H9 (cell line): ENCODE measurements around the gene MOCOS. TPM values are rescaled to one million over a fixed set of nuclear protein-coding genes. Genes with fewer than 3 reads are reported as not detected.
A peak's percentile ranks its signal among the peaks of the same experiment; 100 is the strongest.

Experiments used
- DNase-seq: peaks from one replicate; pipeline ENCODE4 v3.0.0-alpha.2; 2017
- H2AFZ ChIP-seq: one replicate; pipeline ENCODE4 v1.6.1; 2013; ENCODE audit warnings: mild to moderate bottlenecking, low read length, control low read depth, moderate library complexity
- H2AK5ac ChIP-seq: 2 replicates; pipeline ENCODE4 v1.6.1; 2013; ENCODE audit warnings: low read length, control low read depth, mixed read lengths; ENCODE audit not compliant: insufficient read length
- H2BK120ac ChIP-seq: one replicate; pipeline ENCODE4 v1.6.1; 2013; ENCODE audit warnings: low read depth, mild to moderate bottlenecking, low read length, control low read depth, inconsistent platforms; ENCODE audit not compliant: poor library complexity, severe bottlenecking
- H2BK12ac ChIP-seq: 2 replicates; pipeline ENCODE4 v1.6.1; 2013; ENCODE audit warnings: low read length, control low read depth, mixed read lengths, low read depth; ENCODE audit not compliant: insufficient read length
- H2BK15ac ChIP-seq: 2 replicates; pipeline ENCODE4 v1.6.1; 2013; ENCODE audit warnings: low read depth, low read length, control low read depth
- H2BK20ac ChIP-seq: one replicate; pipeline ENCODE4 v1.6.1; 2013; ENCODE audit warnings: low read depth, mild to moderate bottlenecking, low read length, control low read depth, inconsistent platforms; ENCODE audit not compliant: poor library complexity, severe bottlenecking
- H2BK5ac ChIP-seq: 2 replicates; pipeline ENCODE4 v1.6.1; 2013; ENCODE audit warnings: low read length, control low read depth, mixed read lengths; ENCODE audit not compliant: insufficient read length
- H3K14ac ChIP-seq: 2 replicates; pipeline ENCODE4 v1.6.1; 2013; ENCODE audit warnings: low read length, control low read depth; ENCODE audit not compliant: insufficient read depth
- H3K18ac ChIP-seq: 2 replicates; pipeline ENCODE4 v1.6.1; 2013; ENCODE audit warnings: low read depth, mild to moderate bottlenecking, mixed read lengths, low read length, control low read depth; ENCODE audit not compliant: insufficient read length
- H3K23ac ChIP-seq: 2 replicates; pipeline ENCODE4 v1.6.1; 2013; ENCODE audit warnings: low read length, control low read depth, mixed read lengths, low read depth; ENCODE audit not compliant: insufficient read length
- H3K23me2 ChIP-seq: 2 replicates; pipeline ENCODE4 v1.6.1; 2013; ENCODE audit warnings: low read depth, mild to moderate bottlenecking, mixed read lengths, low read length, control low read depth; ENCODE audit not compliant: insufficient read length, poor library complexity, severe bottlenecking
- H3K27ac ChIP-seq: 2 replicates; pipeline ENCODE4 v1.5.1; 2013; ENCODE audit warnings: low read length, control low read depth, mixed read lengths, low read depth; ENCODE audit not compliant: insufficient read length
- H3K27me3 ChIP-seq: 2 replicates; pipeline ENCODE4 v1.6.1; 2013; ENCODE audit warnings: low read length, control low read depth, inconsistent platforms; ENCODE audit not compliant: insufficient read depth
- H3K4ac ChIP-seq: 2 replicates; pipeline ENCODE4 v1.6.1; 2013; ENCODE audit warnings: low read depth, mild to moderate bottlenecking, control low read depth, inconsistent platforms, low read length, moderate library complexity
- H3K4me1 ChIP-seq: 2 replicates; pipeline ENCODE4 v1.6.1; 2013; ENCODE audit warnings: low read length, control low read depth, inconsistent platforms; ENCODE audit not compliant: insufficient read depth
- H3K4me2 ChIP-seq: 2 replicates; pipeline ENCODE4 v1.6.1; 2013; ENCODE audit warnings: low read length, control low read depth, mixed read lengths; ENCODE audit not compliant: insufficient read length, insufficient read depth
- H3K56ac ChIP-seq: 2 replicates; pipeline ENCODE4 v1.6.1; 2013; ENCODE audit warnings: low read depth, mild to moderate bottlenecking, mixed read lengths, low read length, control low read depth; ENCODE audit not compliant: insufficient read length
- H3K79me1 ChIP-seq: 2 replicates; pipeline ENCODE4 v1.6.1; 2013; ENCODE audit warnings: low read depth, mild to moderate bottlenecking, moderate library complexity, low read length, control low read depth, inconsistent platforms; ENCODE audit not compliant: insufficient read depth, poor library complexity, severe bottlenecking
- H3K79me2 ChIP-seq: 2 replicates; pipeline ENCODE4 v1.6.1; 2013; ENCODE audit warnings: low read length, control low read depth, inconsistent platforms; ENCODE audit not compliant: insufficient read depth
- H3K9ac ChIP-seq: 2 replicates; pipeline ENCODE4 v1.6.1; 2013; ENCODE audit warnings: low read length, control low read depth, mixed read lengths; ENCODE audit not compliant: insufficient read length; ENCODE audit errors: extremely low read depth
- H3K9me3 ChIP-seq: one replicate; pipeline ENCODE4 v1.6.1; 2013; ENCODE audit warnings: low read depth, low read length, inconsistent platforms; ENCODE audit not compliant: control insufficient read depth
- H3T11ph ChIP-seq: one replicate; pipeline ENCODE4 v1.6.1; 2013; ENCODE audit warnings: mild to moderate bottlenecking, low read length, control low read depth, inconsistent platforms
- H4K20me1 ChIP-seq: one replicate; pipeline ENCODE4 v1.6.1; 2013; ENCODE audit not compliant: control insufficient read depth, insufficient read length, insufficient read depth
- H4K5ac ChIP-seq: 2 replicates; pipeline ENCODE4 v1.6.1; 2013; ENCODE audit warnings: low read depth, mild to moderate bottlenecking, mixed read lengths, low read length, control low read depth; ENCODE audit not compliant: insufficient read length
- H4K8ac ChIP-seq: replicated peaks from 2 replicates; pipeline ENCODE4 v1.6.1; 2013; ENCODE audit warnings: low read length, control low read depth, mixed read lengths, low read depth; ENCODE audit not compliant: insufficient read length
- H4K91ac ChIP-seq: 2 replicates; pipeline ENCODE4 v1.6.1; 2013; ENCODE audit warnings: low read depth, mild to moderate bottlenecking, moderate library complexity, mixed read lengths, low read length, control low read depth; ENCODE audit not compliant: insufficient read length
- H3K27ac Mint-ChIP-seq, 3 experiments: 2 replicates in 2 of 3; 3 replicates in 1 of 3; pipeline ENCODE4 v1.8.0; 2020 to 2021; ENCODE audit warnings: mixed read lengths in 3 of 3, mild to moderate bottlenecking in 1 of 3, moderate library complexity in 1 of 3
- H3K27me3 Mint-ChIP-seq: 2 replicates; pipeline ENCODE4 v1.8.0; 2021; ENCODE audit warnings: low read depth, mild to moderate bottlenecking, moderate library complexity, mixed read lengths
- H3K36me3 Mint-ChIP-seq, 3 experiments: 2 replicates in 2 of 3; 3 replicates in 1 of 3; pipeline ENCODE4 v1.8.0; 2020 to 2021; ENCODE audit warnings: low read depth in 3 of 3, mixed read lengths in 3 of 3; ENCODE audit not compliant: insufficient read depth in 1 of 3
- H3K4me1 Mint-ChIP-seq, 2 experiments: 2 replicates each; pipeline ENCODE4 v1.8.0; 2020; ENCODE audit warnings: mixed read lengths in 2 of 2
- H3K4me3 Mint-ChIP-seq, 2 experiments: 2 replicates in 1 of 2; 3 replicates in 1 of 2; pipeline ENCODE4 v1.8.0; 2020 to 2021; ENCODE audit warnings: mild to moderate bottlenecking in 2 of 2, mixed read lengths in 2 of 2, moderate library complexity in 1 of 2
- H3K9me3 Mint-ChIP-seq, 2 experiments: 2 replicates in 1 of 2; 3 replicates in 1 of 2; pipeline ENCODE4 v1.8.0; 2020; ENCODE audit warnings: mild to moderate bottlenecking in 2 of 2, mixed read lengths in 2 of 2, moderate library complexity in 1 of 2
- WGBS: extraction: QIAGEN DNeasy Blood & Tissue Kit; methylation state at CpG from one replicate; pipeline ENCODE4 v1.1.7; 2013; ENCODE audit warnings: missing lambda C conversion rate, low lambda C conversion rate, mixed read lengths; ENCODE audit not compliant: insufficient read length; ENCODE audit errors: extremely low coverage; 5-methylcytosine and 5-hydroxymethylcytosine counted together
- total RNA-seq: library from RNA; stranded (reverse); gene quantifications from 2 replicates; pipeline ENCODE4 v1.2.1, GENCODE V29; 2021
- TF ChIP-seq, protein P1 (sequence below): fragments of 200-600 bp; sonication (generic); conservative IDR thresholded peaks from 3 replicates; pipeline ENCODE4 v1.8.0; 2021; ENCODE audit warnings: antibody characterized with exemption, mild to moderate bottlenecking

The MOCOS gene
- total RNA-seq, 1 experiment from 2014 or later, result 6.0 TPM

DNA sequence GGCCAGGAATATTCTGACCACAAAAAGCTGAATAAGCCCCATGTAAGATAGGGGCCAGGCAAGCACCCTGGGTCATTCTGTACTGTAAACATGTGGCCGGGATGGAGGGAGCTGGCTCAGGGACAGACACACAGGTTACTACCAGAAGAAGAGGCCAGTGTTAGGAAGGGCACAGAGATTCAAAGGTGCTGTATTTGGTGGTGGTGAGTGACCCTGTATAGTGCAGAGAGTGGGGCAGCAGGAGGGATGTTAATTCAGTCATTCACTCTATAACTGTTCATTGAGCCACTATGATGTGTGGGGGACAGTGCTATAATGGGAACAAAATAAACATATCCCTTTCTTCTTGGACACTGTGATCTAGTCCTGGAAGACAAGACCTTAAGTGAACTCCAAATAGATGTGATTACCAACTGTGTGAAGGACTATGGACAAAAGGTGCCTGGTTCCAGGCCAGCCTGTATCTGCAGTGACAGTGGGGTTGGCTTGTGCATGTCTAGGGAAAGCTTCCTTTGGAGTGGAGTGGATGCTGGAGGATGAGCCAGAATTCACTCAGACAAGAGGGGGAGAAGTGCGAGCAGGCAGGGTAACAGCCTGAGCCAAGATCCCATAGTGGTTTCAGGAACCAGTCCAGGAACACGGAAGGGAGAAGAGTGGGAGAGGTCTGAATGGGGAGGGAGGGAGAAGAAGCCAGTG, 8.3 kb downstream of the MOCOS start:
- H3K23me2 ChIP-seq, result no peaks in the 10 kb centered on the region
- Mint-ChIP-seq H3K27ac (peak overlapping the region in 1 of 3 experiments; percentile 71; a peak in 2 of 7 replicates), H3K27me3 (no peaks in the 10 kb centered on the region), H3K4me1 (no peaks in the 10 kb centered on the region; a peak in 1 of 4 replicates), H3K4me3 (no peak overlapping the region), H3K9me3 (no peaks in the 10 kb centered on the region), H3K36me3 (peaks cover 6 to 15% (median 6%) of the 10 kb centered on the region in 3 experiments; a peak in 6 of 7 replicates)
- TF ChIP-seq, protein P1, sequence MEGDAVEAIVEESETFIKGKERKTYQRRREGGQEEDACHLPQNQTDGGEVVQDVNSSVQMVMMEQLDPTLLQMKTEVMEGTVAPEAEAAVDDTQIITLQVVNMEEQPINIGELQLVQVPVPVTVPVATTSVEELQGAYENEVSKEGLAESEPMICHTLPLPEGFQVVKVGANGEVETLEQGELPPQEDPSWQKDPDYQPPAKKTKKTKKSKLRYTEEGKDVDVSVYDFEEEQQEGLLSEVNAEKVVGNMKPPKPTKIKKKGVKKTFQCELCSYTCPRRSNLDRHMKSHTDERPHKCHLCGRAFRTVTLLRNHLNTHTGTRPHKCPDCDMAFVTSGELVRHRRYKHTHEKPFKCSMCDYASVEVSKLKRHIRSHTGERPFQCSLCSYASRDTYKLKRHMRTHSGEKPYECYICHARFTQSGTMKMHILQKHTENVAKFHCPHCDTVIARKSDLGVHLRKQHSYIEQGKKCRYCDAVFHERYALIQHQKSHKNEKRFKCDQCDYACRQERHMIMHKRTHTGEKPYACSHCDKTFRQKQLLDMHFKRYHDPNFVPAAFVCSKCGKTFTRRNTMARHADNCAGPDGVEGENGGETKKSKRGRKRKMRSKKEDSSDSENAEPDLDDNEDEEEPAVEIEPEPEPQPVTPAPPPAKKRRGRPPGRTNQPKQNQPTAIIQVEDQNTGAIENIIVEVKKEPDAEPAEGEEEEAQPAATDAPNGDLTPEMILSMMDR, result no peak
- H3K4me2 ChIP-seq, result no peak overlapping the region
- H3K79me1 ChIP-seq, result no peaks in the 10 kb centered on the region
- no peak overlapping the region for H2BK120ac ChIP-seq
- H2AFZ ChIP-seq, result no peak overlapping the region
- no peak overlapping the region for H3K56ac ChIP-seq
- H3K79me2 ChIP-seq, result no peaks in the 10 kb centered on the region
- H3K14ac ChIP-seq, result no peak overlapping the region
- H4K5ac ChIP-seq, result no peak overlapping the region
- no peak for DNase-seq
- H3K27me3 ChIP-seq, result no peaks in the 10 kb centered on the region
- H2BK5ac ChIP-seq, result no peak overlapping the region
- H3K27ac ChIP-seq, result no peak overlapping the region
- no peak overlapping the region for H3T11ph ChIP-seq
- no peak overlapping the region for H2BK12ac ChIP-seq
- H4K91ac ChIP-seq, result no peak overlapping the region
- WGBS, result no CpG with 5 or more reads among the region's 3 CpGs
- no peaks in the 10 kb centered on the region for H3K4me1 ChIP-seq
- no peak overlapping the region for H2AK5ac ChIP-seq
- H2BK20ac ChIP-seq, result no peak overlapping the region
- H4K20me1 ChIP-seq, result no peaks in the 10 kb centered on the region
- no peak overlapping the region for H3K23ac ChIP-seq
- no peak overlapping the region for H3K18ac ChIP-seq
- no peak overlapping the region for H3K9ac ChIP-seq
- no peaks in the 10 kb centered on the region for H3K9me3 ChIP-seq
- H2BK15ac ChIP-seq, result no peak overlapping the region
- no peak overlapping the region for H4K8ac ChIP-seq
- H3K4ac ChIP-seq, result no peak overlapping the region
